SK-N-MC (cell line): ENCODE data around the gene RNF186.

ENCODE experiments used
- EZH2 ChIP-seq: fragments of 200-600 bp; sonication (generic); IDR thresholded peaks from one replicate; pipeline ENCODE4 v1.6.1; 2017; ENCODE audit warnings: antibody characterized with exemption
- FOXP2 ChIP-seq: optimal IDR thresholded peaks from 2 replicates; pipeline ENCODE3; 2011; ENCODE audit warnings: mild to moderate bottlenecking, moderate library complexity; ENCODE audit not compliant: insufficient read depth; ENCODE audit errors: extremely low read length, control extremely low read depth
- POLR2AphosphoS5 ChIP-seq: IDR thresholded peaks from 2 replicates; pipeline ENCODE4 v1.6.1; 2012; ENCODE audit warnings: mild to moderate bottlenecking, low read depth, low read length, borderline replicate concordance

- TF ChIP-seq EZH2: no peak
- TF ChIP-seq POLR2AphosphoS5: no peak
- no peak for TF ChIP-seq FOXP2
Observed at GRCh38 chr1:19799230-19800075, 15.6 kb downstream of the RNF186 start, which contains the start of gene TMCO4.
